ENCODE results near the gene SPATA20.

Gene SPATA20

DNA sequence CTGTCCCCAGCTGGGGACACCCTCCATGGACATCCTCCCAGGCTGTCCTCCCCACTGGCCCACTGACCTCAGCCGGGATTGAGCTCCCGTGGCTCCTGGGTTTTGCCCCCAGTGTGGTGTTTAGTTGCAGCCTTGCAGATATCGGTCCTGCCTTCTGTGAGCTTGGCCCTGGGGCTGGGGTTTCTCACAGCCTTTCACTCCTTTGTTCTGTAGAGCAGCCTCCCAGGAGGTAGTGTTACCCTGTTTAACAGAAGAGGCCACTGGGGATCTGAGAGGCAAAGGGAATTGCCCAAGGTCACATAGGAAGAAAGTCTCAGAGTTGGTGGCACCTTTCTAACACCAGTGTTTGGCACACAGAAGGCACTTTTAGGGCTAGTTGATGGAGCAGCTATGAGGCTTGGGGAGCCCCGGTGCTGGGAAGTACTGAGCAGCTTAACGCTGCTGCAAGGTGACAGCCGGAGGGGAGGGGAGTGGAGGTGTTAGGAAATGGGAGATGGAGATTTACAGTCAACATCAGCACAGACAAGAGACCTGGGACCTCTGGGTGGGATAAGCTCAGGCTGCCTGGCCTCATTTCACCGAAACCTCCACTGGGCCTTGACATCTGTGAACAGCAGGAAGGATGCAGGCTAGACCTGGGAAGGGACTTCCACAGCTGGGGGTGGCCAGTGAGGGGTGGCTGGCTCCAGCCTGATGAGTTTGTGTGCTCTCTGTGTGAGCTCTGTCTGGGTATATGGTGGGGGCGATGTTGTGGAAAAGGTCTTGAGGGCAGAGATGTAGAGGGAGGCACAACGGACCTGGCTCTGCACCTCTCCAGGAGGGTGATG, 39.7 kb downstream of the SPATA20 start:
- no peak for DNase-seq
- intact Hi-C loops (cut with DNase I): no loop called here

DNA sequence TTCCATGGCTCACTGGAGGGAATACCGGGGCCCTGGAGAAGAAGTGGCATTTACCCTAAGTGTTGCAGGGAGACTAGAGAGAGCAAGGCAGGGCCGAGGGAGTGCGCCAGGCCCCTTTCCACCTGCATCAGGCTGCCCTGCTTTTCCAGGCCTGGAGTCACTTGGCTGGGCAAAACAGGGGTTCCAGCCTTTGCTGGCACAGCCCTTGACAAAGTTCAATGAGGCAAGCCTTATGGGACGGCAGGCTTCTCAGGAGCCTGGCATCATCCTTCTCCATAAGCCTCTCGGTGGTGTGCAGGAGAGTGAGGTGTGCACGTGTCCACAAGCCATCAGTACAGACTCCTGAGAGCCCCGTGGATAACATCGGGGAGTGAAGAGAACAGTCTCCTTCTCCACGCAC, 40.6 kb downstream of the SPATA20 start:
- intact Hi-C loops (cut with DNase I): no loop called here
- DNase-seq: no peak

DNA sequence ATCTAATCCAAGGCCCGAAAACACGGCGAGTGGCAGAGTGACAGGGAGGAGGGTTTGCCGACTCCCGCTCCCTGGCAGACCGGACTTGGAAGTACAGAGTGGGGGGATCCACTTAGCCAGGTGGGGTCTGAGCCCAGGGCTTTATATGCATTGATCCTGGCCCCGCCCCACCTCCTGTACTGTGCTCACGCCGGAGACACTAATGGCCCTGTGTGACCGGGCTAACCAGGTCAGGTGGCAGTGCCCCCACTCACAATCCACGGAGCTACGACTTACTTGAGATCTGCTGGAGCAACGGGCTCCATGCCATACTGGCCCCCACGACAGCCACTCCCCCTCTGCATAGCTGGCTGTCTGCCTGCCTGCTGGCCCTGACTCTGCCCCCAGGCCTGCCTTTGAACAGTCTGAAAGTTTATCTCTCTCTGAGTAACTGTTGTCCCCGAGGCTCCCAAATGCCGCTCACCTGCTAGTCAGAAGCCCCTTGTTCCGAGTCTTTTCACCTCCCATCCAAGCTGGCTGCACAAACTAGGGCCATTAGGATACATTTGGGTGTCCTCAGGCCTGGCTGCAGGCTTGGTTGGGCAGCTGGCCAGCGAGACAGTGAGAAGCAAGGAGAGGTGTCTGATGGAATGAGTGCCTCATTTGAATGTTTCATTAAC, 41.5 kb downstream of the SPATA20 start:
- DNase-seq: no peak
- intact Hi-C loops (cut with DNase I): no loop called here

DNA sequence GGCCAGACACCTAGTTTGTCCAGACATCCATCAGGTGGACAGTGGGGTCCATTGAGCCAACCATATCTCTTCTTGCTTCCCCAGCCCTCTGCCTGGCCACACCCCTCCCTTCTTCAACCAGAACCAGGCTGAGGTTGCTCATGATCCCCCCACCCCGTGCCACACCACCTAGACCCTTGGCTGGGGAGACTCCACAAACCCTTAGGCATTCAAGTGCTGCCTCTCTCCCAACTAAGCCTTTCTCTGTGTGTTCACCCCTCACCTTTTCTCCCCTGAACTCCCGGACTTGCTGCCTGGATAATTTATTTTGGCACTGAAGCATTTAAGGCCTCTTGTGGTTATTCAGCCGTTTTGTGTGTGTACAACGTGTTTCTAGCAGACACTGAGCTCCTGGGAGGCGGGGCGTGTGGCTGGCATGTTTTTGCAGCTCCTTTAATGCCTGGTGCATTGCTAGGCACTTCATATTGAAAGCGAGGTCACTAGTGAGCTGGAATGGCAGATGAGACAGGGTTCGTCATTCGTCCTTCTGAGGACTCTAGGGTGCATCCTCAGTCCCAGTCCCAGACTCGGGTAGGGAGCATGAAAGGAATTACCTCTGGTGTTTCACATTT, 42.2 kb downstream of the SPATA20 start:
- DNase-seq: no peak
- intact Hi-C loops (cut with DNase I): no loop called here

DNA sequence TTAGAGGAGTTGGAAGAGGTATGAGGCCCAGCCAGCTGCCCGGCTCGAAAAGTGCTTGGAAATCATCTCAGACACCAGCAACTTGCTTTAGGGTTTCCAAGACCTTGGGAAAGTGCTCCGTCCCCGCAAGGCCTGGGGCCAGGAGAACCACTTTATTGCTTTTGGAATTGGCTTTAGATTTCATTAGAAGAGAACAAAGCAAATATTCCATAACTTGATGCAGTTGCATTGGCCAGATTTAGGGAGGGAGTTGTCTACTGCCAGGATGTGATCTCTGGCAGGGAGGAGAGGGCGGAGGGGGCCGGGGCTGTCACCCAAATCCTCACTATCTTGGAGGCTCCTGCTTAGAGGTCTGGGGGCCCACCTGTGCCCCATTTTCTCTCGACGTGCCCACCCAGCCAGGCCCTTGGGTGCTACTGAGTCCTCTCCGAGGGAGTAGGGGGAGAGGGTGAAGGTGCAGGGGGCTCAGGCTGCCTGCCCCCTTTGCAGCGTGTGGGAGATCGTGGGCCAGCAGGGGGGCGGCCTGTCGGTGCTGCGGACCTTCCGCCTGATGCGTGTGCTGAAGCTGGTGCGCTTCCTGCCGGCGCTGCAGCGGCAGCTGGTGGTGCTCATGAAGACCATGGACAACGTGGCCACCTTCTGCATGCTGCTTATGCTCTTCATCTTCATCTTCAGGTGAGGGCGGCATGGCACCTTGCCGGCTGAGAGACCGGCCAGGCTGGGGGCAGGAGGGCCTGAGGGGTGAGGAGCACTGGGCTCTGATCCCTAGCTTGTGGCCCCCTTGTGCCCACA, 44.2 kb downstream of the SPATA20 start:
- no peak for DNase-seq
- intact Hi-C loops (cut with DNase I): no loop called here

DNA sequence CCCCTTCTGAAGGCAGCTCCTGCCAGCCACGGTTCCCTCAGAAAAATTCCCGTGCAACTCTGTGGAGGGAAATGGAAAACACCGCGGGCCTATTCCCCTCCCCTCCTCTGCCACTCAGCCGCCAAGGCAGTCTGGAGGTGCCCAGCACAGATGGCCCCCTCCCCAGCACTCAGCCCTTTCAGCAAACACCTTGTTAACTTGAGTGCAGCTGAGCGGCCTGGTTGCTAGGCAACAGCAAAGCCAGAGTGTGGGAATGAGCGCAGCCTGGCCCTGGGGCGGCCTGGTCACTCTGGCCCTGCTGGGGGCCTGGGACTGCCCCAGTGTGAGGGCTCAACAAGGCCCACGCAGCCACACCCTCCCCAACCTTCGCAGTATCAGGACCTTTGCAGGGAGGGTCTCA, 46.3 kb downstream of the SPATA20 start:
- peak in 7 of 42 donors; percentile 9 to 39 (median 19) for DNase-seq
- intact Hi-C loops (cut with DNase I): no loop called here

DNA sequence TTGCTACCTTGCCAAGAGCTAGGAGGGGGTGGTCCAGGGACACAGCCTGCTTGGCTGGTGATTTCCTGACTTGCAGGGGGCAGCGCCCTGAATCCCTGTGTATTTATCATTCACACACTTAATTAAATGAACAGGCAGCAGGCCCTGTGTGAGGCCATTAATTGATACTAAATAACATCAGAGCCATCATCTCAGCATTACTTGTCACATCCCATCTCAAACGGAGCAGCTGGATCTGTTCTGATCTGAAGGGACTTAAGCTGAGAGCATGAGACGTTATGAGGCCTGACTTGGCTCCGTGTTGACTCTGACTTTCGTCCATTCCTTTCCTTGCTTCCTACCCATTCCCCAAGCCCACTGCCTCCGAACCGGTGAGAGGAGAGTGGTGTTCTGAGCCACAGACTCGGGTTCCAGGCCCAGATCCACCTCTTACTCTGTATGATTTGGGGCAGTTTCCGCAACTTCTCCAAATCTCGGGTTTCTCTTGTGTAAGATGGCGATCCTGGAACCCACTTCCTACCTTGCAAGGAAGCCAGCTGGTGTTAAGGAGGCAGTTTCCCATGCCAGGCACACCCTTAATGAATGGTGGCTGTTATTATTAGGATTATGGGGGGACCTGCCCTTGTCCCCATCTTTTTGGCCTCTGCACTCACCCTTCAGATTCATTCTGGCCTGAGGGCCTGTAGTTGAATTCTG, 47.3 kb downstream of the SPATA20 start:
- DNase-seq: no peak
- intact Hi-C loops (cut with DNase I): no loop called here

DNA sequence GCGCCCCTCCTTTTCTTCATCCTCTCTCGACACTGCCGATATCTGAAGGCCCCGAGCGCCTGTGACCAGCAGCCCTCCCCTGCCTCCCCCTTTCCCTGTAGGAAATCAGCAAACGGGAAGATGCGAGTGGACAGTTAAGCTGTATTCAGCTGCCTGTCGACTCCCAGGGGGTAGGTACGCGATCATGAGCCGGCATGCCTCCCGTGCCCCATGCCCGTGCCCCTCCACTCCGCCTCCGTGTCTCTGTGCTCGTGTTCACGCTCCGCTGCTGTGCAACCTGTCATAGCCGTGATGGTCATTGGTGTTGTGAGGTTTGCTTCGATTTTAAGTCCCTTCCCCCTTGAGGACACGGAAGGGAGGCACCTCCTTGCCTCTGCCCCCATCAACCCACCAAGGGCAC, 47.9 kb downstream of the SPATA20 start:
- intact Hi-C loops (cut with DNase I): no loop called here
- no peak for DNase-seq

DNA sequence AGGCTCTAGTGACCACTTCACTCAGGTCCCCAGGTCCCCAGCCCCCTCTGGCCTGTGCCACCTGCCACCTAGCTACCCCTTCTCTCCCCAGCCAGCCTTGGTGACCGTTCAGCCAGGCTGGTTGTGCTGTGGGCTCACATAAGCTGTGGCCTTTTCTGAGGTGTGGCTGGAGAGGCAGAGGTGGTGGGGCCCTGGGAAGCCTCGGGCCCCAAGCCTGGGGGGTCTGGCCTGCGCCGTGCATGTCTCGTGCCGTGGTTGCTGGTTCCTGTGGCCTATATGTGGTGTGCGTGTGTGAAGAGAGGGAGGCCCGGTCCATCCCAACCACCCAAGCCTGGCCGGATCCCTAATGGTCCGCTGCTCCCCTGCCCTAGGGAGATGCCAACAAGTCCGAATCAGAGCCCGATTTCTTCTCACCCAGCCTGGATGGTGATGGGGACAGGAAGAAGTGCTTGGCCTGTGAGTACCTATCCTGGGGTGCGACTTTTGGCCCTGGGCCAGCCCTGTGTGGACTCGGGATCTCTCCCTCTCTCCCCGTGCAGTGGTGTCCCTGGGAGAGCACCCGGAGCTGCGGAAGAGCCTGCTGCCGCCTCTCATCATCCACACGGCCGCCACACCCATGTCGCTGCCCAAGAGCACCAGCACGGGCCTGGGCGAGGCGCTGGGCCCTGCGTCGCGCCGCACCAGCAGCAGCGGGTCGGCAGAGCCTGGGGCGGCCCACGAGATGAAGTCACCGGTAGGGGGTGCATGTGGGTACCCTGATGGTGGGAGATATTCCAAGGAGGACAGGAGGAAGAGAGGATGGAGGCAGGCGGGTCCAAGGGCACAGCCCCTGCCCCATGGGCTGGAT, 49.4 kb downstream of the SPATA20 start:
- DNase-seq: no peak
- intact Hi-C loops (cut with DNase I): no loop called here

DNA sequence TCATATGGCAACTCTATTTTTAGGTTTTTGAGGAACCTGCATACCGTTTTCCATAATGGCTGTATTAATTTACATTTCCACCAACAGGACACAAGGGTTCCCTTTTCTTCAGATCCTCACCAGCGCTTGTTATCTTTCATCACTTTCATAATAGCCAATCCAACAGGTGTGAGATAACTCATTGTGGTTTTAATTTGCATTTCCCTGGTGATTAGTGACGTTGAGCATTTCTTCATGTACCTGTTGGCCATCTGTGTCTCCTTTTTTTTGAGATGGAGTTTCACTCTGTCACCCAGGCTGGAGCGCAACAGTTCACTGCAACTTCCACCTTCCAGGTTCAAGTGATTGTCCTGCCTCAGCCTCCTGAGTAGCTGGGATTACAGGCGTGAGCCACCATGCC, 51.5 kb downstream of the SPATA20 start:
- no peak for DNase-seq
- intact Hi-C loops (cut with DNase I): no loop called here

DNA sequence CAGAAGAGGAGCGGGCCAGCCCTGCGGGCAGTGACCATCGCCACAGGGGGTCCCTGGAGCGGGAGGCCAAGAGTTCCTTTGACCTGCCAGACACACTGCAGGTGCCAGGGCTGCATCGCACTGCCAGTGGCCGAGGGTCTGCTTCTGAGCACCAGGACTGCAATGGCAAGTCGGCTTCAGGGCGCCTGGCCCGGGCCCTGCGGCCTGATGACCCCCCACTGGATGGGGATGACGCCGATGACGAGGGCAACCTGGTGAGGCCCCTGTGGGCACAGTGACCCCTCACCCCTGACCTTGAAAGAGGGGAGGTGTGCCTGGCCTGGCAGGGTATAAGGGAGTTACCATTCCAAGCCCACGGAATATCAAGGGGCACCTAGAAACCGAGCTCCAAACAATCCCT, 52.6 kb downstream of the SPATA20 start:
- no peak for DNase-seq
- intact Hi-C loops (cut with DNase I): no loop called here

DNA sequence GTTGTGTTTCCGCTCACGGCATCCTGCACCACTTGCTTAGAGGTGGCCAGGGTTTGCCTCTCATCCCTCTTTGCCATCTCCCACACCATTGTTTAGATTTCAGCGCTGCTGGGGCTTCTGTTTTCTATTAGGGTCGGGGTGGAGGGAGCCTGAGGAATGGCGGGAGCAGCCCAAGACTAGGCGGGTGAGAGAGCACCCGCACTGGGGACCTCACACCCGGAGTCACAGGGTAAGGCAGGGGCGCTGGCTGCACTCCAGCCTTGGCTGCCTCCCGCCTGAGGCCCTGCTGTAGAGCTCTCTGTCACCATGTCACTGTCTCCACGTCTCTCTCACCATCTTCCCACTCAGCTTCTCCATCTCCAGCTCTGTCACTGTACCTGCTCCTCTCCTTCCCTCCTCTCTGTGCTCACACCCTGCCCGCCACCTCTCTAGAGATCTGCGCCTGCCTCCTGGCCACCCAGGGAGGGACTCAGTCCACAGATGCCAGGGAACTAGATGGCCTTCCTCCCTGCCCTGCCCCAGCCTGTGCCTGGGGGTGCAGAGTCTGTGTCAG, 54.9 kb downstream of the SPATA20 start:
- intact Hi-C loops (cut with DNase I): no loop called here
- peak in 11 of 42 donors; percentile 12 to 70 (median 36) for DNase-seq

DNA sequence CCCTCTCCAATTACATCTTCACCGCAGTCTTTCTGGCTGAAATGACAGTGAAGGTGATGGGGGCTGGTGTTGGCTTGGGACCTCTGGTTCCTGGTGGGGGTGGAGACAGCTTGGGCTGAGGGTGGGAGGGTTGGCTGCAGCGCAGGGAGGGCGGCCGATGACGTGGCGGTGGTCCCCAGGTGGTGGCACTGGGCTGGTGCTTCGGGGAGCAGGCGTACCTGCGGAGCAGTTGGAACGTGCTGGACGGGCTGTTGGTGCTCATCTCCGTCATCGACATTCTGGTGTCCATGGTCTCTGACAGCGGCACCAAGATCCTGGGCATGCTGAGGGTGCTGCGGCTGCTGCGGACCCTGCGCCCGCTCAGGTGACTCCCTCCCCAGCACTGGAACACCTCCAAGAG, 55.9 kb downstream of the SPATA20 start:
- intact Hi-C loops (cut with DNase I): no loop called here
- no peak for DNase-seq

DNA sequence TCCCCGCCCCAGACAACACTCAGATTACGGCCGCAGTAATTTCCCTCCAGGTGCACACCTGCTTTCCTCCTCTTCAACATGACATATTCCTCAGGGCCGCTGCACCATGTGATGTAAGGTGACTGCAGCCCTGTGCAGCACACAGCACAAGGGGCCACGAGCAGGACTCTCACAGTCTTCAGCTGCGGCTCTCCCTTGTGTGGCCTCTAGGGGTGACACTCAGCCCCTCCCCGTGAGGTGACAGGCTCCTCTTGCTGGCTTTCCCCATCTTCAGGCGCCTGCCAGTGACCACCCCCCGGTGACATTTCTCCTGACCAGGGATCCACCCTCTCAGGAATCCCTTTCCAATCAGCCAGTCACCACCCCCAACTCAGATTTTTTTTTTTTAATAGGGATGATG, 56.4 kb downstream of the SPATA20 start:
- intact Hi-C loops (cut with DNase I): no loop called here
- DNase-seq: no peak

DNA sequence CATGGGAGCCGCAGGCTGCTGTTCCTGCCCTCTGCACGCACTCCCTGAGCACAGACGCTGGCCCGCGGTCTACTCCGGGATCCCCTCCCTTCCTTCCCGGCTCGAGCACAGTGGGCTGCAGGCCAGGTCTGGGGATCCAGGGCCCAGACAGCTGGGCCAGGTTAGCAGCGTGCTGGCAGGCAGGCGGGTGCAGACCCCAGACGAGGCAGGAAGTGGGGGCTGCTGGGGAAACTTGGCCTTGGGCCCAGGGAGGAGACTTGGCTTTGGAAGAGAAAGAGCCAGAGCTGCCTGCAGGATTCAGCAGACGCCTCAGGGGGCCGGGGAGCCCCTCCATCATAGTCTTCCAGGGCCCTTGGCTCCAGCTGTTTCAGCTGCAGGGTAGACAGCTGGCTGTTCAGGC, 57.5 kb downstream of the SPATA20 start:
- intact Hi-C loops (cut with DNase I): no loop called here
- peak in 15 of 42 donors; percentile 7 to 42 (median 25) for DNase-seq

DNA sequence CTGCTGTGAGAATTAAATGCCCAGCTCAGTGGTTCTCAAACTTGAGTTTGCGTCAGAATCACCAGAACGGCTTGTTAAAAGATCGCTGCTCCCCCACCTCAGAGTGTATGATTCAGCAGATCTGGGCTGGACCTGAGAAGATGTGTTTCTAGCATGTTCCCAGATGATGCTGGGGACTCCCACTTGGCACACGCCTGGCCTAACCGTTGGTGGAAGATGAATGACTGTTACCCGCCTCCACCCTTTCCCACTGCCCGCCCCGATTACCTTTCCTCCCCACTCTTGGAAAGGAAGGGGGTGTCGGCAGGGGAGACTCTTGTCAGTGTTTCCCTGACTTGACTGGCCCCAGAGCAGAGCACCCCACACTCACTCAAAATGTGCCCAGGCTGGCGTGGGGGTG, 58.5 kb downstream of the SPATA20 start:
- DNase-seq: no peak
- intact Hi-C loops (cut with DNase I): no loop called here
